Hematopoietic multipotent progenitor cell treated with erythropoietin and hydrocortisone succinate and interleukin-3 and kit ligand, for 15 days (in vitro differentiated cells): ENCODE measurements around the gene SH3BP5L.

Experiments used
- DNase-seq: peaks from one replicate; pipeline ENCODE4 v3.0.0-alpha.2; 2015; ENCODE audit warnings: low spot score

SH3BP5L gene

DNA sequence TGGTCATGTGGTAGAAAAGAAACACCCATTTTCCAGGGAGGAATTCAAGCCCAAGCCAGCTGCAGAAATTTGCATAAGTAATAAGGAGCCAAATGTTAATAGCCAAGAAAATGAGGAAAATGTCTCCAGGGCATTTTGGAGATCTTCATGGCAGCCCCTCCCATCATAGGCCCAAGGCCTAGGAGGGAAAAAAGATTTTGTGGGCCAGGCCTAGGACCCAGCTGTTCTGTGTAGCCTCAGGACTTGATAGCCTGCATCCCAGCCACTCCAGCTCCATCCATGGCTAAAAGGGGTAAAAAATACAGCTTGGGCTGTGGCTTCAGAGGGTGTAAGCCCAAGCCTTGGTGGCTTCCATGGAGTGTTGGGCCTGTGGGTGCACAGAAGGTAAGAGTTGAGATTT lies 48.7 kb downstream of the SH3BP5L start:
- DNase-seq: no peak

DNA sequence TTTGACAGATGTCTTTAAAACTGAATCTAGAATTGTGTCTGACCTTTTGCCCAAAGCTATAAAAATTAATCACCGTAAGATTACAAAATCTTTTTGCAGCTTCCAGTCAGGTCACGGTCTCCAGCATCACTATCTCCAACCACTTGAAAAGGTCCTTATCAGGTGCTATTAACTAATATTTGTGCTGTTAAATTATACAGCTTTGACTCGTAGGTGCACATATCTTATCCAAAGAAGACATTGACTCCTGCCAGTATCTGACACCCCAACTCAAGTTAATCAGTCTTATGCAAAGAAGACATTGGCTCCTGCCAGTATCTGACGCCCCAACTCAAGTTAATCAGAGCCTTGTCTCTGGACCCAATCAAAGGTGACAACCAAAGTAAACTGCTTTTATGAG lies 50.3 kb downstream of the SH3BP5L start:
- DNase-seq: no peak
